ENCODE data around the gene NPY. TPM values are rescaled to one million over a fixed set of nuclear protein-coding genes. Genes with fewer than 3 reads are reported as not detected.

The NPY gene
- total RNA-seq, 2 experiments from 2014 or later, result not detected

GRCh38 chr7:24312588-24312987, 28.6 kb downstream of the NPY start:
- CTCF ChIA-PET, result interaction anchor here (1.0 kb wide), 2 partner anchors 23 to 36 kb away, joined by 3 read pairs; no protein-coding TSS in a partner anchor
- no peak overlapping the region for H3K27ac Mint-ChIP-seq
- ATAC-seq (no peak), DNase-seq (no peak)
- peaks cover 5% of the 10 kb centered on the region for H3K27me3 Mint-ChIP-seq
- H3K9me3 Mint-ChIP-seq, result no peaks in the 10 kb centered on the region
- H3K4me3 Mint-ChIP-seq, result no peak overlapping the region
- POLR2A ChIA-PET, result no interaction called here
- no peaks in the 10 kb centered on the region for H3K36me3 Mint-ChIP-seq (ENCODE audit: low read depth)
- intact Hi-C loops (cut with micrococcal nuclease), result no loop called here
- H3K4me1 Mint-ChIP-seq (ENCODE audit: low read depth), result no peaks in the 10 kb centered on the region
- TF ChIP-seq CTCF (IDR thresholded peaks at IDR 0.05), result no peak

- H3K4me1 Mint-ChIP-seq (ENCODE audit: low read depth), result no peaks in the 10 kb centered on the region
- H3K36me3 Mint-ChIP-seq (ENCODE audit: low read depth), result no peaks in the 10 kb centered on the region
- no peak for ATAC-seq
- ChIA-PET CTCF (interaction anchor here (1.5 kb wide), 1 partner anchor 39 kb away, joined by 3 read pairs; no protein-coding TSS in a partner anchor), POLR2A (no interaction called here)
- intact Hi-C loops (cut with micrococcal nuclease), result no loop called here
- no peak overlapping the region for H3K4me3 Mint-ChIP-seq
- DNase-seq, result no peak
- no peak for TF ChIP-seq CTCF (IDR thresholded peaks at IDR 0.05)
- peaks cover 7% of the 10 kb centered on the region for H3K27me3 Mint-ChIP-seq
- no peaks in the 10 kb centered on the region for H3K9me3 Mint-ChIP-seq
- no peak overlapping the region for H3K27ac Mint-ChIP-seq
Measured at GRCh38 chr7:24313777-24314176, 29.8 kb downstream of the NPY start.

- POLR2A ChIA-PET, result no interaction called here
- no peak for DNase-seq
Measured at GRCh38 chr7:24316340-24316739, 32.4 kb downstream of the NPY start.

GRCh38 chr7:24318326-24318725, 34.3 kb downstream of the NPY start:
- Mint-ChIP-seq H3K4me3 (no peak overlapping the region), H3K9me3 (no peaks in the 10 kb centered on the region), H3K27ac (no peak overlapping the region), H3K36me3 (ENCODE audit: low read depth) (no peaks in the 10 kb centered on the region), H3K27me3 (peaks cover 10% of the 10 kb centered on the region), H3K4me1 (ENCODE audit: low read depth) (no peaks in the 10 kb centered on the region)
- DNase-seq, result no peak
- POLR2A ChIA-PET, result no interaction called here
- intact Hi-C loops (cut with micrococcal nuclease), result no loop called here
- TF ChIP-seq CTCF (IDR thresholded peaks at IDR 0.05), result no peak
- CTCF ChIA-PET, result interaction anchor here (1.0 to 2.3 kb wide), 4 partner anchors 63 to 348 kb away, joined by 3 to 7 read pairs (median 4); no protein-coding TSS in a partner anchor
- no peak for ATAC-seq

More at GRCh38 chr7:24316340-24316739, 32.4 kb downstream of the NPY start:
- TF ChIP-seq CTCF (IDR thresholded peaks at IDR 0.05), result no peak
- CTCF ChIA-PET, result no interaction called here
- Mint-ChIP-seq H3K9me3 (no peaks in the 10 kb centered on the region), H3K36me3 (ENCODE audit: low read depth) (no peaks in the 10 kb centered on the region), H3K27me3 (peaks cover 10% of the 10 kb centered on the region), H3K4me1 (ENCODE audit: low read depth) (no peaks in the 10 kb centered on the region), H3K4me3 (no peak overlapping the region), H3K27ac (no peak overlapping the region)
- intact Hi-C loops (cut with micrococcal nuclease), result no loop called here
- ATAC-seq, result no peak

GRCh38 chr7:24319209-24319608, 35.2 kb downstream of the NPY start:
- Mint-ChIP-seq H3K27me3 (peaks cover 10% of the 10 kb centered on the region), H3K4me1 (ENCODE audit: low read depth) (no peaks in the 10 kb centered on the region), H3K36me3 (ENCODE audit: low read depth) (no peaks in the 10 kb centered on the region), H3K27ac (no peak overlapping the region), H3K9me3 (no peaks in the 10 kb centered on the region), H3K4me3 (no peak overlapping the region)
- intact Hi-C loops (cut with micrococcal nuclease), result no loop called here
- no peak for TF ChIP-seq CTCF (IDR thresholded peaks at IDR 0.05)
- DNase-seq (no peak), ATAC-seq (no peak)
- POLR2A ChIA-PET, result no interaction called here
- CTCF ChIA-PET, result interaction anchor here (1.3 to 2.3 kb wide), 2 partner anchors 62 to 346 kb away, joined by 3 to 7 read pairs; no protein-coding TSS in a partner anchor
